Stimulated activated CD8-positive, alpha-beta memory T cell treated with anti-CD3 and anti-CD28 coated beads, Interleukin-7, amount 100 ng/mL, for 1 hour (primary cell): ENCODE results near the gene CDC42BPA.
"Not testable (repeated sequence)": the region's sequence is repeated elsewhere in the genome, so short reads cannot be mapped to it uniquely, and the experiment has no call there.

Experiments used
- DNase-seq, 2 donors: peaks; one replicate each; pipeline ENCODE4 v3.0.0-alpha.2; 2020; ENCODE audit warnings: low read depth in 2 of 2

Gene CDC42BPA, protein sequence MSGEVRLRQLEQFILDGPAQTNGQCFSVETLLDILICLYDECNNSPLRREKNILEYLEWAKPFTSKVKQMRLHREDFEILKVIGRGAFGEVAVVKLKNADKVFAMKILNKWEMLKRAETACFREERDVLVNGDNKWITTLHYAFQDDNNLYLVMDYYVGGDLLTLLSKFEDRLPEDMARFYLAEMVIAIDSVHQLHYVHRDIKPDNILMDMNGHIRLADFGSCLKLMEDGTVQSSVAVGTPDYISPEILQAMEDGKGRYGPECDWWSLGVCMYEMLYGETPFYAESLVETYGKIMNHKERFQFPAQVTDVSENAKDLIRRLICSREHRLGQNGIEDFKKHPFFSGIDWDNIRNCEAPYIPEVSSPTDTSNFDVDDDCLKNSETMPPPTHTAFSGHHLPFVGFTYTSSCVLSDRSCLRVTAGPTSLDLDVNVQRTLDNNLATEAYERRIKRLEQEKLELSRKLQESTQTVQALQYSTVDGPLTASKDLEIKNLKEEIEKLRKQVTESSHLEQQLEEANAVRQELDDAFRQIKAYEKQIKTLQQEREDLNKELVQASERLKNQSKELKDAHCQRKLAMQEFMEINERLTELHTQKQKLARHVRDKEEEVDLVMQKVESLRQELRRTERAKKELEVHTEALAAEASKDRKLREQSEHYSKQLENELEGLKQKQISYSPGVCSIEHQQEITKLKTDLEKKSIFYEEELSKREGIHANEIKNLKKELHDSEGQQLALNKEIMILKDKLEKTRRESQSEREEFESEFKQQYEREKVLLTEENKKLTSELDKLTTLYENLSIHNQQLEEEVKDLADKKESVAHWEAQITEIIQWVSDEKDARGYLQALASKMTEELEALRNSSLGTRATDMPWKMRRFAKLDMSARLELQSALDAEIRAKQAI (N-terminal part only)

DNA sequence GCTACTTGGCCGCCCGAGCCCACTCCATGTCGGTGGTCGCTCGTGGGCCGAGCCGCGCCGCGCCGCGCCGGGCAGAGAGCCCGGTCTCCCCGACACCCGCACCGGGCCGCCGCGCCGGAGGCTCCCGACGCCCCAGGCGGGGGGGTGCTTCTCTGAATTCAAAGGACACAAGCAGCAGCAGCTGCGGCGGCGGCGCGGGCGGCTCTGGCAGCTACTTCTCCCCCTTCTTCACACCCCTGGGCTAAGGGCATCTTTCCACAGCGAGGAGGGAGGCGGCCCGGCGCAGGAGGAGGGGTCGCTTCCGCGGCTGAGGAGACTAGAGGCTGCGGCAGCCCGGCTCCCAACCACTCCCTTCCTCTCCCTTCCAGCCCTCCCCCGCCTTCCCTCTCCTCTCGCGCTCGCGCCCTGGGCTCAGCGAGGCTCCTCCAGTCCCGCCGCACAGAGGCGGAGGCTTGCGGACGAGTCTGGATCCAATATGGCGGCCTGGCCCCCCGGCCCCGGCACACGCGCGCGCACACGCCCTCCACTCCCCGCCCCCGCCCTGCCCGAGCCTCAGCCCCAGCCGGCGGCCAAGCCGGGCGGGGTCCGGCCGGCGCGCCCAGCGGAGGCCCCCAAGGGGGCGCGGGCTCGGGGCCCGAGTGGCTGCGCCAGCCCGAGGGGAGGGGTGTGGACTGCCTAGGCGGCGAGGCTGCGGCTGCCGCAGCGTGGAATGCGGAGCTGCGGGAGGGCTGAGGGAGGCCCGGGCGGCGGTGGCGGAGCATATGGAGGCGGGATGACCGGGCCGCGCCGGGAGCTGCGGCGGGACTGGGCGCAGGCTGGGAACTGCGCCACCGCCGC is at the start of gene CDC42BPA:
Gene CDC42BPA (minus strand): TSS at position 477 of the 837 bp plus-strand sequence. CDS start 1,310 bp downstream, outside the sequence.
- no peak for DNase-seq

GRCh38 chr1:227368009-227368408 is 49.7 kb upstream of the CDC42BPA start:
- DNase-seq: no peak

GRCh38 chr1:227365473-227366431 is 47.5 kb upstream of the CDC42BPA start:
- DNase-seq: no peak

DNA sequence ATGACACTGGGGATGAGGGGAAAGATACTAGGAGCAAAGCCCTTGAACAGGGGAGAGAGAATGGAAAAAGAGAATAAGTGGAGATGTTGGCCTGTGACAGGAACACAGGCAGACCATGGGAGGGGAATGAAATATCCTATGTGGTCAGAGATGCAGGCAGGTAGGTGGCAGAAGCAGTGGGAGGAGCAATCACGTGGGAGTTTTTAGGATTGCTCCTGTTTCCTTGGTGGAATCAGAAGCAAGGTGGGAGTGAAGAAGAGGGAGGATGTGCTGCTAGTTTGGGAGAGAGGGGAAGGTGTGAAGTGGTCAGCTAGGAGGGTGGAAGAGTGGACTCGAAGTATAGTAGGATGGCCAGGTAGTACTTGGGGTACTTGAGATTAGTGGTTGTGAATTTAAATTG is 46.4 kb upstream of the CDC42BPA start:
- no peak for DNase-seq

GRCh38 chr1:227363825-227364224 is 45.5 kb upstream of the CDC42BPA start:
- DNase-seq: no peak

- no peak for DNase-seq
Observed at GRCh38 chr1:227362039-227362438, 43.7 kb upstream of the CDC42BPA start.

DNA sequence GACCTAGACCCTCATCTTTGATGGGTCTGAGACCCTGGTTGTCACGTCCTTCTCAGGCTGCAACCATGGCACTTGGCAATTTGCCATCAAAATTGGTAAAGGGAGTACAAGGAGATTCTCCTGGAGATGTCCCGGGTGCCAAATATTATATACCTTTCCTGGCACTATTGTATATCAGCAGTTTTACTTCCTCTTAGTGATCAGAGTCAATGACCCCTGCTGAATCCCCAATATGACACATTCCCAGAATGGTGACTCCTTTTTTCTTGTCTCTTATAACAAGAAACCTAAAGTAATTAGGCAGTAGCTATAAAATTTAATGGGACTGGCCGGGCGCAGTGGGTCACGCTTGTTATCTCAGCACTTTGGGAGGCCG is 39.6 kb upstream of the CDC42BPA start:
- DNase-seq: no peak

GRCh38 chr1:227357171-227357926 is 39.1 kb upstream of the CDC42BPA start:
- no peak for DNase-seq

DNA sequence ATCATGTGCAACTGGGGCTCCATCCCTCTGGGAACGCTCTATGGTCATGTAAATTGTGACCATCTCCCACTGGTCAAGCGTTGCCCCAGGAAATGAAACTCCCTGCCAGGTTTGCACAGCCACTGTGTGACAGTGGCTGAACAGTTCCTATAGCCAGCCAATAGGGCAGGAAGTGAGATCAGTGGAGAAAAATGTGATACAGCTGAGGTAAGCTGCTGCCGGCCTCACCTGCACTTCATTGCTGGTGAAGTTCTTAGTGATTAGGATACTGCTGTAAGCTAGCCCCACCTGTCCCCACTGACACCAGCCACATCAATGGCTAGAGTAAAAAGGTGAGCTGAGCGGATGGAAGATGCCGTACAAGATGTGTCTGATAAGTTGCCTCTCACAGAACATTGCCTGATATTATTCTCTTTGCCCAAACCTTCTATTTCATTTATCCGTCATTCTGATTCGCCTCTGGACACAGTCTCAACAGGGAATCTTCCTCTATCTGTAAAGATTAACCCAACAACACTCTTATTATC is 38.4 kb upstream of the CDC42BPA start:
- no peak for DNase-seq

DNA sequence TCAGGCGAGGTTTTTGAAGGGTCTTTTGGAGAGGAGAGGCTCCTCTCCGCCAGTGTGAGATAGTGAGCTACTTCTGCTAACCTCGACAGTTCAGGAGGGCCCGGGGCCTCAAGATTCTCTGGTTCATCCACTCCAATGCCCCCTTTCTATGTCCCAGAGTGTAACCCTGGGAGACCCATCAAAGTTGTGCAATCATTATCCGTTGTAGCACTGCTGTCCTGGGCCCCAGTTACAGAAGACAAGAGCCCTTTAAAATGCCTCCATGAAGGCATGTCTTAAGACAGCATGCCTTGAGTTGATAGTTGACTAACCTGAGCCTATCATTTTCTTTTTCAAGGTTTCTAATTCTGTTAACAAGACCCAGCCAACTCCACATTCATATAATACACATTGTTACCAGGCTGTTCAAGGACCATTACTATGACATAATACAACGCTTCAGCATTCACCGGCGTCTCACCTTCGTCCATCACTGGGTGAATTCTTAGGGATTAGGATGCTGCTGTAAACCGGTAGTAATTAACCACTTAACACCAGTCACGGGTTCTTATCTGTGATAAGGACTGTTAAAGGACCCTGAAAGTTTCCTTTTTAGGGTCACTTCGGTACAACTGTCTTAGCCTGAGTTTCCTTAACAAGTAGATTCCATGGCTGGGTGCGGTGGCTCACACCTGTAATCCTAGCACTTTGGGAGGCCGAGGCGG is 37.4 kb upstream of the CDC42BPA start:
- no peak for DNase-seq

- no peak for DNase-seq
Observed at GRCh38 chr1:227353186-227353585, 34.9 kb upstream of the CDC42BPA start.

GRCh38 chr1:227352164-227352563 is 33.9 kb upstream of the CDC42BPA start:
- DNase-seq: not testable (repeated sequence)

DNA sequence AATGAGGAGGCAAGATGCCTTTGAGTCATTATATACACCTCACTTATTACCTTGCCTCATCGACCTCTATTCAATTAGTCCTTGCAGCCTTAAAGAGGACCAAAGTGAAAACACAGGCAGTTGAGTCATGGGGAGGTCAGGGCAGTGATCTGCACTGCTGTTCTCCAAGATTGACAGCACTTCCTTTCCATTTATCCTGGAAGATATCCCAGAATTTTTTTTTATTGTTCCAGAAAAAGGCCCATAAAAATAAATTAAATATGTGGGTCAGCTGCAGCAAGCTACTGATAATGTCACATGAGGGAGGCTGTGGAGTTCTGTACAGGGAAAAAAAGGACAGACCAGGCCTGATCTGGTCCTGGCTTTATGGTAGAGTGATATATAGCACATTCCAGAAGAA is 33.2 kb upstream of the CDC42BPA start:
- DNase-seq: no peak

DNA sequence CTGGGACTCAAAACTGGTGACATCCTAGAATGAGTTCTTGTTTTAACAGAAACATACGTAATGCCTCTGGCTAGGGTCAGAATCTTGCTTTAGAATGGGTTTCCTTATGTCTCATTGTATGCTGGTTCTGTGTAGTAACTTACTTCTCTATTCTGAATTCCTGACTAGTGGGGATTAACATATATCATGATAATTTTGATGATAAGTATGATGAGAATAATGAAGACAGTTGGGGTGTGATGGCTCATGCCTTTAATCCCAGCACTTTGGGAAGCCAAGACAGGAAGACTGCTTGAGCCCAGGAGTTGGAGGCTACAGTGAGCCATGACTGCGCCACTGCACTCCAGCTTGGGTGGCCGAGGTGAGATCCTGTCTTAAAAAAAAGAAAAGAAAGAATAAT is 31.7 kb upstream of the CDC42BPA start:
- no peak for DNase-seq

DNA sequence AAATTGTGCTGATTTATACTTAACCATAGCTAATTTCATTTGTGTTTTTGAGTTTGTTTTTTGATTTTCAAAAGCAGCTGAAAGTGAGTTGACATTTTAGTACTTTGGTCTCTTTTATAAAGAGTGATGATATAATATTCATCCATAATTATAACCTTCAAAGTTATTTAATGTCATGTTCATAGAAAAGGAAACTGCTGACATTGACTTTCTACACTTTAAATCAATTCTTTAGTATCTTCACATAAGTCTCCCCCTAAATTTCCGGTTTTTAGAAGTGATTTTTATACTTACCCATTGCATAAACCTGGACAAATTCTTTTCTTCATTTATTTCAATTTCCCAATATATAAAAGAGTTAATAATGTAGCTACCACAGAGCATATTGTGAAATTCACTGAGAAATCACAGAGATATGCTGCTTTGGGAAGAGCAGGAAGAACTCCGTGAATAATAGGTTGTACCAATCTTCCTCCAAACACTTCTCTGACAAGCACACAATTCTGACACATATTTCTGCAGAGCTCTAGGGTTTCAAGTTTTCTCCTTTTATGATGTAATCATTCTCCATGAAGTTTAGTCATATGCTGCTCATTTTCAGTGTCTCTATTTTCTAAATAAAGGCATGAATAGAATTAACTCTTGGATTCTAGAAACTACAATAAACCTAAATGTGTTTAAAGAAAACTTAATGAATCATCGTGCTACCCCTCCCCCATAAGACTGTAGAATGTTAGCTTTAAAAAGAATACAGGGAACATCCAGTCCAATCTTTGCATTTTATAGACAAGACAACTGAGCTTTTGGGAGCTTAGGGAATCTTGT is 25.6 kb upstream of the CDC42BPA start:
- DNase-seq: no peak

DNA sequence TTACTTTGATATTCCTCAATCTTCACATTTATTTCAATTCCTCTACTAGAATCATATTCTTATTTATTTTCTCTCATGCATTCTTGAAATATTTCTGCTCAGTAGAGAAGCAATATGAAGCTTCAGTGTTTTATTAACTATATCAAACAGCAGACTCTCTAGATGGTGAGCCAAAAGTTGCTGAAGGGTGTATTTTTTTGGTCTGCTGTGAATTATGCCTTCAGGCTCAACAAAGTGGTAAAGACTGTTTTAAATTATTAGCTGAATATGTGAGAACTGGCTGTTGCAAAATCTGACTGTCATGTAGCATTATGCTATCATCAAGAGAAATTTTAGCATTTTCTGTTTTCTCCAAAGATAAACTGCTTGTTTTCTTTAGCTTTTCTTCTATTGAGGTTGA is 24.9 kb upstream of the CDC42BPA start:
- no peak for DNase-seq

GRCh38 chr1:227342075-227342829 is 24.0 kb upstream of the CDC42BPA start:
- DNase-seq: no peak
